GM19372 (cell line): Measurements from ENCODE around the gene PRRX2.
"Not testable (repeated sequence)": the region's sequence is repeated elsewhere in the genome, so short reads cannot be mapped to it uniquely, and the experiment has no call there.

Source experiments
- ATAC-seq: cut with Tn5 transposase; IDR thresholded peaks from one replicate; pipeline ENCODE4 v1.9.1; 2021; ENCODE audit warnings: mild to moderate bottlenecking, low read depth, moderate library complexity; ENCODE audit not compliant: unreplicated experiment

PRRX2 gene

GRCh38 chr9:129649726-129650679 is 15.4 kb upstream of the PRRX2 start:
- ATAC-seq = no peak

- ATAC-seq = no peak
Measured at GRCh38 chr9:129650680-129651235, 14.7 kb upstream of the PRRX2 start.

- no peak for ATAC-seq
Measured at GRCh38 chr9:129653823-129654553, 11.5 kb upstream of the PRRX2 start.

- no peak for ATAC-seq
Measured at GRCh38 chr9:129654554-129655040, 10.8 kb upstream of the PRRX2 start.

- no peak for ATAC-seq
Measured at GRCh38 chr9:129655154-129655553, 10.3 kb upstream of the PRRX2 start.

GRCh38 chr9:129655696-129656095 is 9.8 kb upstream of the PRRX2 start:
- ATAC-seq = no peak

- ATAC-seq = no peak
Measured at GRCh38 chr9:129656795-129657390, 8.6 kb upstream of the PRRX2 start.

- no peak for ATAC-seq
Measured at GRCh38 chr9:129661029-129661428, 4.4 kb upstream of the PRRX2 start.

GRCh38 chr9:129662239-129662638 is 3.2 kb upstream of the PRRX2 start:
- not testable (repeated sequence) for ATAC-seq

GRCh38 chr9:129664746-129665388 is 580 bp upstream of the PRRX2 start:
- ATAC-seq = no peak

- ATAC-seq = no peak
Measured at GRCh38 chr9:129665814-129666520, 520 bp downstream of the PRRX2 start.

- no peak for ATAC-seq
Measured at GRCh38 chr9:129666575-129666974, 1.1 kb downstream of the PRRX2 start.

- ATAC-seq = no peak
Measured at GRCh38 chr9:129667378-129667777, 1.9 kb downstream of the PRRX2 start.

GRCh38 chr9:129667850-129668249 is 2.4 kb downstream of the PRRX2 start:
- ATAC-seq = no peak

GRCh38 chr9:129669141-129669718 is 3.8 kb downstream of the PRRX2 start:
- ATAC-seq = no peak

- no peak for ATAC-seq
Measured at GRCh38 chr9:129669946-129670345, 4.5 kb downstream of the PRRX2 start.

- no peak for ATAC-seq
Measured at GRCh38 chr9:129671065-129671464, 5.6 kb downstream of the PRRX2 start.

GRCh38 chr9:129671519-129671918 is 6.1 kb downstream of the PRRX2 start:
- no peak for ATAC-seq

GRCh38 chr9:129672702-129673101 is 7.3 kb downstream of the PRRX2 start:
- no peak for ATAC-seq
